K562 (cell line): ENCODE data around the gene PSMB11. TPM values are rescaled to one million over a fixed set of nuclear protein-coding genes. Genes with fewer than 3 reads are reported as not detected.
A peak's percentile ranks its signal among the peaks of the same experiment; 100 is the strongest.

Experiments
- BCLAF1 ChIP-seq, 2 experiments: fragments of 450-650 bp in 1 of 2; IDR thresholded peaks; 2 replicates each; pipeline ENCODE4 v1.6.1; 2011 to 2017; ENCODE audit warnings: low read depth in 2 of 2, antibody characterized with exemption in 1 of 2, borderline replicate concordance in 1 of 2, low read length in 1 of 2, mild to moderate bottlenecking in 1 of 2, mixed read lengths in 1 of 2; ENCODE audit not compliant: control insufficient read depth in 1 of 2
- BRF2 ChIP-seq: IDR thresholded peaks from 3 replicates; pipeline ENCODE4 v1.6.1; 2011; ENCODE audit warnings: borderline replicate concordance, mild to moderate bottlenecking; ENCODE audit not compliant: insufficient read length, insufficient read depth
- ELF2 ChIP-seq: fragments of 250-450 bp; sonication (Bioruptor Pico); IDR thresholded peaks from 2 replicates; pipeline ENCODE4 v1.5.0; 2021; ENCODE audit warnings: mild to moderate bottlenecking
- ELF4 ChIP-seq: fragments of 450-650 bp; formaldehyde crosslinking; IDR thresholded peaks from 2 replicates; pipeline ENCODE4 v1.4.0; 2022; ENCODE audit warnings: missing genetic modification characterization
- GATAD2A ChIP-seq: fragments of 450-650 bp; IDR thresholded peaks from 2 replicates; pipeline ENCODE4 v1.6.1; 2017
- HMGN3 ChIP-seq: IDR thresholded peaks from 2 replicates; pipeline ENCODE4 v1.6.1; 2011; ENCODE audit warnings: borderline replicate concordance, low read depth, mild to moderate bottlenecking, mixed read lengths, low read length; ENCODE audit not compliant: insufficient read length; ENCODE audit errors: extremely low read depth
- MIER1 ChIP-seq: fragments of 450-650 bp; IDR thresholded peaks from 2 replicates; pipeline ENCODE4 v1.6.1; 2016; ENCODE audit warnings: antibody characterized with exemption, mild to moderate bottlenecking, low read depth
- NCOA1 ChIP-seq: fragments of 450-650 bp; IDR thresholded peaks from 2 replicates; pipeline ENCODE4 v1.6.1; 2016; ENCODE audit warnings: low read depth
- NFE2 ChIP-seq: IDR thresholded peaks from 2 replicates; pipeline ENCODE4 v1.6.1; 2014; ENCODE audit warnings: antibody characterized with exemption, low read depth
- PATZ1 ChIP-seq: fragments of 250-450 bp; sonication (Bioruptor Pico); IDR thresholded peaks from 2 replicates; pipeline ENCODE4 v1.5.0; 2020; ENCODE audit warnings: mild to moderate bottlenecking, borderline replicate concordance
- POLR2G ChIP-seq: fragments of 200-400 bp; formaldehyde crosslinking; IDR thresholded peaks from 2 replicates; pipeline ENCODE4 v1.6.1; 2017; ENCODE audit warnings: low read depth, mild to moderate bottlenecking, antibody characterized with exemption, low read length, moderate library complexity
- PURB ChIP-seq: sonication (generic); formaldehyde crosslinking; IDR thresholded peaks from 2 replicates; pipeline ENCODE4 v1.9.0; 2021; ENCODE audit warnings: low read depth, mild to moderate bottlenecking, missing genetic modification reagents
- RFX7 ChIP-seq: fragments of 250-450 bp; sonication (Bioruptor Pico); IDR thresholded peaks from 2 replicates; pipeline ENCODE4 v1.5.1; 2021; ENCODE audit warnings: mild to moderate bottlenecking
- SIX5 ChIP-seq, 2 experiments: IDR thresholded peaks; 2 replicates each; pipeline ENCODE4 v1.6.1; 2011; ENCODE audit warnings: low read length in 2 of 2, borderline replicate concordance in 1 of 2, low read depth in 1 of 2, mild to moderate bottlenecking in 1 of 2, moderate library complexity in 1 of 2; ENCODE audit not compliant: insufficient read depth in 1 of 2
- TFE3 ChIP-seq: fragments of 450-650 bp; formaldehyde crosslinking; IDR thresholded peaks from 2 replicates; pipeline ENCODE4 v1.4.0; 2020; ENCODE audit warnings: mild to moderate bottlenecking, mixed read lengths
- WHSC1 ChIP-seq: IDR thresholded peaks from one replicate; pipeline ENCODE4 v1.6.1; 2012; ENCODE audit warnings: low read length, control low read depth, inconsistent platforms
- ZBTB12 ChIP-seq: fragments of 250-450 bp; sonication (Bioruptor Pico); IDR thresholded peaks from 2 replicates; pipeline ENCODE4 v1.4.0; 2020
- ZNF140 ChIP-seq: fragments of 250-450 bp; sonication (Bioruptor Pico); IDR thresholded peaks from 2 replicates; pipeline ENCODE4 v1.8.0; 2021; ENCODE audit warnings: moderate library complexity, mild to moderate bottlenecking, inconsistent platforms
- ZNF766 ChIP-seq: fragments of 200-800 bp; sonication (Bioruptor generic); conservative IDR thresholded peaks from 2 replicates; pipeline ENCODE4 v1.6.1; 2016; ENCODE audit warnings: missing genetic modification characterization, missing compliant biosample characterization
- polyA plus RNA-seq, 8 experiments: library from polyadenylated mRNA; depleted of rRNA in 4 of 8; stranded (reverse) in 5 of 8; unstranded in 3 of 8; fragments of >200 nt; fragmentation: Nextera tagmentation in 2 of 8; fragmentation: Illumina TruSeq in 1 of 8; extraction: Ambion mirVana in 2 of 8; extraction: Trizol in 1 of 8; gene quantifications; 2 replicates each; pipeline versions ENCODE4 v1.2.1 to v1.2.3, GENCODE V29; 2011 to 2014; ENCODE audit warnings: inconsistent platforms in 1 of 8, missing spikeins in 1 of 8
- total RNA-seq, 7 experiments: library from RNA; depleted of rRNA in 6 of 7; stranded (reverse); fragments of >200 nt in 6 of 7; fragmentation: Illumina TruSeq in 2 of 7; extraction: Trizol in 2 of 7; gene quantifications; 2 replicates each; pipeline versions ENCODE4 v1.2.1 to v1.2.3, GENCODE V29; 2011 to 2021; ENCODE audit warnings: low replicate concordance in 1 of 7

PSMB11 gene
- total and polyA plus RNA-seq, 9 of the 15 experiments (the other 6 are each of a cell fraction or from before 2014, with no cell fraction given) = not detected

- TF ChIP-seq PATZ1 (CRISPR knock-in tag) (no peak), ZNF140 (CRISPR knock-in tag) (no peak), ZNF766 (no peak), ZBTB12 (no peak), BCLAF1 (IDR thresholded peaks at IDR 0.05; ENCODE audit: borderline replicate concordance in 1 of 2, control insufficient read depth in 1 of 2, low read depth in 2 of 2, low read length in 1 of 2) (no peak), NFE2 (no peak), SIX5 (IDR thresholded peaks at IDR 0.05; ENCODE audit: borderline replicate concordance in 1 of 2, insufficient read depth in 1 of 2, low read depth in 1 of 2, low read length in 2 of 2) (no peak), GATAD2A (0 out of 2 replicates have a peak, but pooled peaks have one; percentile 23), BRF2 (no peak), ELF2 (no peak), NCOA1 (no peak), ELF4 (CRISPR knock-in tag) (no peak), HMGN3 (peak; percentile 49), POLR2G (peak; percentile 83), WHSC1 (no peak), PURB (no peak), MIER1 (no peak), TFE3 (CRISPR knock-in tag) (no peak), RFX7 (CRISPR knock-in tag) (no peak)
Observed at GRCh38 chr14:23071244-23071920, 29.4 kb downstream of the PSMB11 start (continued).
